Natural killer cell (primary cell): Measurements from ENCODE around the gene ECM2. TPM values are rescaled to one million over a fixed set of nuclear protein-coding genes. Genes with fewer than 3 reads are reported as not detected.

Experiments used
- ATAC-seq, 3 donors: fragments of 150-1000 bp in 2 of 3; fragments of 200-7000 bp in 1 of 3; cut with Tn5 transposase; 1 replicate in 1 of 3; 2 replicates in 2 of 3; pipeline ENCODE4 v1.10.0; 2021; ENCODE audit warnings: mild to moderate bottlenecking in 2 of 3, moderate library complexity in 2 of 3
- DNase-seq, 2 donors: peaks; one replicate each; pipeline versions ENCODE4 v3.0.0 to v3.0.0-alpha.2; 2013 to 2021; ENCODE audit warnings: mixed read lengths in 1 of 2
- H3K27ac ChIP-seq: one replicate; pipeline ENCODE4 v1.5.1; 2013; ENCODE audit warnings: mild to moderate bottlenecking, low read length
- H3K27me3 ChIP-seq: one replicate; pipeline ENCODE4 v1.6.1; 2013; ENCODE audit warnings: low read length; ENCODE audit not compliant: control insufficient read depth, insufficient read depth
- H3K36me3 ChIP-seq: one replicate; pipeline ENCODE4 v1.6.1; 2013; ENCODE audit warnings: low read length; ENCODE audit not compliant: control insufficient read depth, insufficient read depth
- H3K4me1 ChIP-seq: one replicate; pipeline ENCODE4 v1.6.1; 2013; ENCODE audit warnings: low read length; ENCODE audit not compliant: control insufficient read depth, insufficient read depth
- H3K4me3 ChIP-seq: one replicate; pipeline ENCODE4 v1.5.1; 2013; ENCODE audit warnings: low read length
- H3K9me3 ChIP-seq: one replicate; pipeline ENCODE4 v1.6.1; 2013; ENCODE audit warnings: low read length; ENCODE audit not compliant: control insufficient read depth, insufficient read depth
- H3K27ac Mint-ChIP-seq, 2 donors: one replicate each; pipeline ENCODE4 v1.8.0; 2022; ENCODE audit warnings: mild to moderate bottlenecking in 2 of 2, mixed read lengths in 2 of 2, moderate library complexity in 1 of 2
- H3K27me3 Mint-ChIP-seq, 2 donors: one replicate each; pipeline ENCODE4 v1.8.0; 2022; ENCODE audit warnings: low read depth in 2 of 2, mixed read lengths in 2 of 2
- H3K36me3 Mint-ChIP-seq: one replicate; pipeline ENCODE4 v1.8.0; 2022; ENCODE audit warnings: mixed read lengths
- H3K4me1 Mint-ChIP-seq, 2 donors: one replicate each; pipeline ENCODE4 v1.8.0; 2022; ENCODE audit warnings: mixed read lengths in 2 of 2
- H3K4me3 Mint-ChIP-seq: one replicate; pipeline ENCODE4 v1.8.0; 2022; ENCODE audit warnings: mild to moderate bottlenecking, moderate library complexity, mixed read lengths
- H3K9me3 Mint-ChIP-seq, 2 donors: one replicate each; pipeline ENCODE4 v1.8.0; 2022; ENCODE audit warnings: mixed read lengths in 2 of 2
- CTCF ChIP-seq: fragments of 200-600 bp; IDR thresholded peaks from one replicate; pipeline ENCODE4 v1.8.0; 2022; ENCODE audit warnings: antibody characterized with exemption
- WGBS: methylation state at CpG from one replicate; pipeline ENCODE4 v1.1.7; 2013; ENCODE audit warnings: missing lambda C conversion rate; ENCODE audit not compliant: insufficient coverage; 5-methylcytosine and 5-hydroxymethylcytosine counted together
- intact Hi-C: fragments of 100-400 bp; cut with micrococcal nuclease; formaldehyde crosslinking; loops from one replicate; pipeline ENCODE4 v1.14.2; 2022
- total RNA-seq, 4 donors: library from RNA; stranded (reverse); fragments of 120-200 nt in 1 of 4; gene quantifications; one replicate each; pipeline versions ENCODE4 v1.2.3 to v1.2.4, GENCODE V29; 2013 to 2022

The ECM2 gene
- total RNA-seq, 3 donors from 2014 or later (not counting 1 experiment from before 2014, with no cell fraction given): not detected

- ATAC-seq (no peak), DNase-seq (no peak)
- Mint-ChIP-seq H3K27me3 (no peaks in the 10 kb centered on the region), H3K36me3 (no peaks in the 10 kb centered on the region), H3K27ac (no peak overlapping the region), H3K4me1 (no peaks in the 10 kb centered on the region), H3K9me3 (no peaks in the 10 kb centered on the region), H3K4me3 (no peak overlapping the region)
- intact Hi-C loops: no loop called here
- Histone ChIP-seq H3K27ac (no peak overlapping the region), H3K4me3 (no peak overlapping the region), H3K36me3 (no peaks in the 10 kb centered on the region), H3K9me3 (no peaks in the 10 kb centered on the region), H3K4me1 (no peaks in the 10 kb centered on the region), H3K27me3 (no peaks in the 10 kb centered on the region)
- no peak for TF ChIP-seq CTCF
- WGBS: 78% methylated on average over 2 of the region's 2 CpGs
Measured at GRCh38 chr9:92538541-92538940, 2.8 kb upstream of the ECM2 start.

GRCh38 chr9:92534674-92535073 is 1.1 kb downstream of the ECM2 start:
- H3K27ac Mint-ChIP-seq: no peak overlapping the region

GRCh38 chr9:92534204-92534603 is 1.6 kb downstream of the ECM2 start:
- DNase-seq (no peak), ATAC-seq (no peak)
- Histone ChIP-seq H3K4me3 (no peak overlapping the region), H3K9me3 (no peaks in the 10 kb centered on the region), H3K4me1 (no peaks in the 10 kb centered on the region), H3K27me3 (no peaks in the 10 kb centered on the region), H3K27ac (no peak overlapping the region), H3K36me3 (no peaks in the 10 kb centered on the region)
- no peaks in the 10 kb centered on the region for H3K36me3 Mint-ChIP-seq
- no peaks in the 10 kb centered on the region for H3K9me3 Mint-ChIP-seq
- H3K27me3 Mint-ChIP-seq: no peaks in the 10 kb centered on the region
- WGBS: 82% methylated on average over 1 of the region's 3 CpGs
- no peaks in the 10 kb centered on the region for H3K4me1 Mint-ChIP-seq
- no peak overlapping the region for H3K4me3 Mint-ChIP-seq
- H3K27ac Mint-ChIP-seq: no peak overlapping the region
- no peak for TF ChIP-seq CTCF
- intact Hi-C loops: no loop called here

More at GRCh38 chr9:92534674-92535073, 1.1 kb downstream of the ECM2 start:
- no peaks in the 10 kb centered on the region for H3K4me1 Mint-ChIP-seq
- Histone ChIP-seq H3K27ac (no peak overlapping the region), H3K4me1 (no peaks in the 10 kb centered on the region), H3K4me3 (no peak overlapping the region), H3K27me3 (no peaks in the 10 kb centered on the region), H3K36me3 (no peaks in the 10 kb centered on the region), H3K9me3 (no peaks in the 10 kb centered on the region)
- no peak for TF ChIP-seq CTCF
- no peaks in the 10 kb centered on the region for H3K27me3 Mint-ChIP-seq
- no peaks in the 10 kb centered on the region for H3K36me3 Mint-ChIP-seq
- intact Hi-C loops: no loop called here
- DNase-seq (no peak), ATAC-seq (no peak)
- H3K9me3 Mint-ChIP-seq: no peaks in the 10 kb centered on the region
- 56% methylated on average over 1 of the region's 1 CpG for WGBS
- no peak overlapping the region for H3K4me3 Mint-ChIP-seq

- H3K4me3 ChIP-seq: no peak overlapping the region
- H3K9me3 ChIP-seq: no peaks in the 10 kb centered on the region
- no peaks in the 10 kb centered on the region for H3K27me3 Mint-ChIP-seq
- no peak overlapping the region for H3K4me3 Mint-ChIP-seq
- H3K36me3 Mint-ChIP-seq: no peaks in the 10 kb centered on the region
- TF ChIP-seq CTCF: no peak
- no peaks in the 10 kb centered on the region for H3K27me3 ChIP-seq
- H3K27ac Mint-ChIP-seq: no peak overlapping the region
- no peak overlapping the region for H3K27ac ChIP-seq
- no peaks in the 10 kb centered on the region for H3K4me1 Mint-ChIP-seq
- ATAC-seq: no peak
- no peaks in the 10 kb centered on the region for H3K36me3 ChIP-seq
- no peaks in the 10 kb centered on the region for H3K9me3 Mint-ChIP-seq
- intact Hi-C loops: no loop called here
- DNase-seq: no peak
- H3K4me1 ChIP-seq: no peaks in the 10 kb centered on the region
Measured at GRCh38 chr9:92530893-92531292, 4.9 kb downstream of the ECM2 start.
